GM10847 (cell line): Measurements from ENCODE around the gene RAB3IL1.

Experiments used
- POLR2A ChIP-seq: IDR thresholded peaks from 2 replicates; pipeline ENCODE4 v1.6.1; 2011; ENCODE audit not compliant: insufficient read length; ENCODE audit errors: extremely low read depth

RAB3IL1 gene

GRCh38 chr11:61888590-61888989 lies 28.8 kb downstream of the RAB3IL1 start:
- TF ChIP-seq POLR2A: no peak

DNA sequence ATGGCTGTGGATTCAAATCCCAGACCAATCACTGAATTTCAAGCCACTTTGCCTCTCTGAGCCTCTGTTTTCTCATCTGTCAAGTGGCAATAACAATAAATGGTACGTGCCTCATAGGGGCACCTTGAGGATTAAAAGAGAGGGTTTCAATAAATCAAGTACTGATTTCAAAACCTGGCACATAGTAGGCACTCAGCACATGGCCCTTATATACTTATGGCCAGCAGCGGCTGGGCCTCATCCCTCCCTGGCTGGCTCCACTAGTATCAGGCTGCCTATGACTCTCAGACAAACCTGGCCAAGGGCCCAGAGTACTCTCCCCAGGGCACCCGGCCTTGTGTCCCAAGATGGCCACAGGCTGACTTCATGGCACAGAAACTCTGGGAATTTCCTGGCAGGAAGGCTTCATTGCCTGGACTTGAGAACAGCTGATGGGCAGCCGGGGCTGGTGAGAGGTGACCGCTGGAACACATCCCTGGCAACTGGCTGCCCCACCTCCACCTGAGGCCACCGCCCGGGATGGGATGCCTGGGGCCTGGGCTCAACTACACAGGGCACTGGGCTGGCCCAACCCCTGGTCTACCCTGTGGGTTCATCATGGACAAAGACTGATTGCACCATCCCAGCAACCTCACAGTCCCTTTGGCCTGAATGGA lies 29.4 kb downstream of the RAB3IL1 start:
- TF ChIP-seq POLR2A: no peak

DNA sequence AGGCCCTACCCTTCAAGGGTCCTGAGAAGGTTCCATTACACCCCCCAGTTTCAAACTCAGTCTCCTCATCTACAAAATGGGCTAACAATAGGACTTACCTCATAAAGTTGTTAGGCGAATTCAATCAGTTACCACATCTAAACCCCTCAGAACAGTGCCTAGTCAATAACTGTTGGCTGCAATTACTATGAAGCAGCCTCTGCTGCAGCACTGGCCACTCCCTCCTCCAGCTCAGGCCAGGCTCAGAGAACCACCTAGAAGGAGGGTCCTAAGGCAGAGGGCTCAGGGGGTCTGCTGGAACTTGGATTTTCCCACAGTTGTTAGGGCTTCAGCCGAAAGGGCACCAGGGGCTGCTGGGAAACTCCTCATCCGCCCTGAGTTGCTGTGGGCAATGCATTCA lies 30.7 kb downstream of the RAB3IL1 start:
- no peak for TF ChIP-seq POLR2A

- no peak for TF ChIP-seq POLR2A
Measured at GRCh38 chr11:61885784-61886580, 31.4 kb downstream of the RAB3IL1 start.

DNA sequence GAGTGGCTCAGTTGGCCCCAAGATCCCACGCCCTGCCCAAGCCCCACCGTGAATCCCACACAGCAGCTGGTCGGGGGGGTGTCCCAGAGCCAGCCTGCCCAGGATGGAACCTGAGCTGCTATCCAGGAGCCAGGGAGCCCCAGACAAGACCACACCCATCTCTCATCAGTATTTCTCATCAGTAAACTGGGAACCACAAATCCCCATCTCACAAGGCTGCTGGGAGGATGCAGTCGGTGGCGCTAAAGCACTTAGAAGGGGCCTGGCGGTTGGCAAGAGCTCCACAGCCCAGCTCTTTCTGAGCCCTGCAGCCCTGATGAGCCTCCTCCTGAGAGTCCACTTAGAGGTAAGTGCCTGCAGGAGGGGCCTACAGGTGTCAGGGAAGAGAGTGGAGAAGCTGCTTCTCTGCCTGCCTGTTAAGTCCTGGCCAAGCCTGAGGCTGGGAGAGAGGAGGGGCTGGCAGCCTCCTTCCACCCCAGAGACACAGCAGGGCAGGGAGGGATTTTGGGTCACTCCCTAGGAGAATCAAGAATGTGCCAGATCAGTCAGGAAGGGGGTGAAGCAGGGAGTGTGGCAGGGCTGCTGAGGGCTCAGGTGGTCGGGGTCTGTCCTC lies 32.1 kb downstream of the RAB3IL1 start:
- TF ChIP-seq POLR2A: no peak

DNA sequence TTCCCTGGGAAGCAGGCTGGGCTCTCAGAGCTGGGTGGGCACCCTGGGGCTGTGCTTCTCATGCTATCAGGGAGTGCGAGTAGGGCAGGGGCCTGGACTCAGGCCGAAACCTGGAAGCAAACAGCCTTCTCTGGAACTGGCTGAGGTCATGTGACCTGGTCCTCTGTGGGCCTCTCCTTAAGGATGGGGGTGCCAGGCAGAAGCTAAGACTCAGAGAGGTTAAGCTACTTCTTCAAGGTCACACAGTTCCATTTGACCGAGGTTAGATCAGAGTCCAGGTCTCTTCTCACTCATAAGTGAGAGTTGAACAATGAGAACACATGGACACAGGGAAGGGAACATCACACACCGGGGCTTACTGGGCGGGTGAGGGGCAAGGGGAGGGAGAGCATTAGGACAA lies 33.4 kb downstream of the RAB3IL1 start:
- TF ChIP-seq POLR2A: no peak

DNA sequence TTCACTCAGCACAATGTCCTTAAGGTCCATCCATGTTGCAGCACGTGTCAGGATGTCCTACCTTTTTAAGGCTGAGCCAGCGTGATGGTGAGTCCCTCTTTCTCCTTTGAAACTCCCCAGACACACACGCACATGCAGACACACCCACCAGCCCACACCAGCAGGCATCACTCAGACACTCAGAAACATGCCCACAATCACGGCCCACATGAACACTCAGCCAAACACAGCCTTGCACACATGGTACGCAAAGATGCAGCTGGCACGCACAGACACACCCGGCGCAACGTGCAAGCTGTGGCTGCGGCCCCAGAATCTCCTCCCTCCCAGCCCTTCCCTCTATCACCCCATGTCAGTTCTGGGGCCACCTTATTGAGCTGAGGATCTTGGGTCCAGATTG lies 34.0 kb downstream of the RAB3IL1 start:
- TF ChIP-seq POLR2A: no peak

GRCh38 chr11:61882879-61883278 lies 34.5 kb downstream of the RAB3IL1 start:
- TF ChIP-seq POLR2A: no peak

DNA sequence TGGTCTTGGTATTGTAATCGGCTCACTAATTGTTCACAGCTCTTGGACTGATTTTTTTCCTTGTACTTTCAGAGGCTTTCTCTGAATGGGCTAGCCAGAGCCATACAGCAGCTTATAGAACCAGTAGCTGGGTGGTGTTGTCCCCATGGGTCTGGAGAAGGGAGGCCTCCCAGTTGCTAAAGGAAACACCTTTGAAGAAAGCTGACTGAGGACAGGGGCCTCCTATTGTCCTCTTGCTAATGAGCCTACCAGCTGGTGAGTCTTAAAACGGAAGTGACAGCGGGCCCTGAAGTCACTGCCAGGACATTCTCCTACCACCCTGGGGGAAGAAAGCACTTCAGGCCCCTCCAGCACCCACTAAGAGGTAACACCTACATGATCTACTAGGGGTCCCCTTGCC lies 36.0 kb downstream of the RAB3IL1 start:
- no peak for TF ChIP-seq POLR2A

DNA sequence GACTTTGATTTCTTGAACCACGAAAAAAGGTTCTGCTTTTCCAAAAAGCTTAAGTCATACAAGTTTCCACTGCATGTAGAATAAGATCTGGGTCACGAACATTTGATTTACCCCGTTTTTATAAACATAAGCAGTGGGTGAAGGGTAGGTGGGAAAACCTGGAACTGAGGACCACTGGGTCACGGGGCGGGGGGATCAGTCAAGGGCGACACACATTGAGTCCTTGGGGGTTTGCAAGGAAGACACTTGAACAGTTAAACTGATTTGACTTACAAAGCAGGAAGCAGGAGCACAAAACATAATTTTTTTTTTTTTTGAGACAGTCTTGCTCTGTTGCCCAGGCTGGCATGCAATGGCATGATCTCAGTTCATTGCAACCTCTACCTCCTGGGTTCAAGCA lies 36.9 kb downstream of the RAB3IL1 start:
- TF ChIP-seq POLR2A: no peak

- TF ChIP-seq POLR2A: no peak
Measured at GRCh38 chr11:61880031-61880430, 37.3 kb downstream of the RAB3IL1 start.

GRCh38 chr11:61879152-61879551 lies 38.2 kb downstream of the RAB3IL1 start:
- no peak for TF ChIP-seq POLR2A

DNA sequence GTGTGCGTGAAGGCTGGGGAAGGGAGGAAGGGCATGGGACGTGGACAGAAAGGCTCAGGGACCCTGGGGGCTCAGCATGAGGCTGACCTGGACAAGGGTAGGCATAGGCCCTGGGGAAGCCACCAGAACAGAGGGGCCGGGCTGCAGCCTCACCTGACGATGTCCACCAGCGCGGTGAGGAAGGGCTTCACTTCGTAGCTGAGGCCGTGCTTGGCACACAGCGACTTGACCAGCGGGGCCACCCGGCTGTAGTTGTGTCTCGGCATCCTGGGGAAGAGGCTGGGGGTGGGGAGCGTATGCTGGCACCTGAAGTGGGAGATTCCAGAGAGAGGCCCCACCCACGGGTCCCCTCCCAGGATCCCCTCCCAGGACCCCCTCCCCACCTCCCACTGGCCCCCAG lies 41.7 kb downstream of the RAB3IL1 start:
- no peak for TF ChIP-seq POLR2A

GRCh38 chr11:61874853-61875252 lies 42.5 kb downstream of the RAB3IL1 start:
- TF ChIP-seq POLR2A: no peak

- TF ChIP-seq POLR2A: no peak
Measured at GRCh38 chr11:61874377-61874809, 43.0 kb downstream of the RAB3IL1 start.
